Globus pallidus (tissue), 1 donor: ENCODE data around the gene GLYAT.

Source experiments
- DNase-seq: peaks from one replicate; pipeline ENCODE4 v3.0.0-alpha.2; 2015; ENCODE audit warnings: low spot score

The GLYAT gene

GRCh38 chr11:58731819-58732218 is at the start of gene GLYAT:
TSS of gene GLYAT (minus strand) at chr11:58731943. CDS start at chr11:58724496, 7,447 bp downstream.
- no peak for DNase-seq

GRCh38 chr11:58781345-58781744 is 49.6 kb upstream of the GLYAT start:
- no peak for DNase-seq

GRCh38 chr11:58780578-58780977 is 48.8 kb upstream of the GLYAT start:
- DNase-seq = no peak

GRCh38 chr11:58776891-58777710 is 45.4 kb upstream of the GLYAT start:
- no peak for DNase-seq

- no peak for DNase-seq
Observed at GRCh38 chr11:58775066-58775708, 43.4 kb upstream of the GLYAT start.

GRCh38 chr11:58774164-58774593 is 42.4 kb upstream of the GLYAT start:
- no peak for DNase-seq

GRCh38 chr11:58773337-58773736 is 41.6 kb upstream of the GLYAT start:
- no peak for DNase-seq

- no peak for DNase-seq
Observed at GRCh38 chr11:58772329-58773285, 40.9 kb upstream of the GLYAT start.

GRCh38 chr11:58771458-58771855 is 39.7 kb upstream of the GLYAT start:
- no peak for DNase-seq

GRCh38 chr11:58770627-58771457 is 39.1 kb upstream of the GLYAT start:
- no peak for DNase-seq

- no peak for DNase-seq
Observed at GRCh38 chr11:58770166-58770565, 38.4 kb upstream of the GLYAT start.

- DNase-seq = no peak
Observed at GRCh38 chr11:58769308-58769707, 37.6 kb upstream of the GLYAT start.

- DNase-seq = no peak
Observed at GRCh38 chr11:58768137-58768536, 36.4 kb upstream of the GLYAT start.

- no peak for DNase-seq
Observed at GRCh38 chr11:58765078-58765477, 33.3 kb upstream of the GLYAT start.

- no peak for DNase-seq
Observed at GRCh38 chr11:58763120-58763490, 31.4 kb upstream of the GLYAT start.

GRCh38 chr11:58762284-58763119 is 30.8 kb upstream of the GLYAT start:
- DNase-seq = no peak

- DNase-seq = no peak
Observed at GRCh38 chr11:58757439-58757838, 25.7 kb upstream of the GLYAT start.

GRCh38 chr11:58745705-58746364 is 14.1 kb upstream of the GLYAT start:
- no peak for DNase-seq

GRCh38 chr11:58744988-58745704 is 13.4 kb upstream of the GLYAT start:
- DNase-seq = no peak
